ENCODE measurements around the gene PTGIS. TPM values are rescaled to one million over a fixed set of nuclear protein-coding genes. Genes with fewer than 3 reads are reported as not detected.

Gene PTGIS
- total and polyA plus RNA-seq, 5 experiments from 2014 or later: not detected

DNA sequence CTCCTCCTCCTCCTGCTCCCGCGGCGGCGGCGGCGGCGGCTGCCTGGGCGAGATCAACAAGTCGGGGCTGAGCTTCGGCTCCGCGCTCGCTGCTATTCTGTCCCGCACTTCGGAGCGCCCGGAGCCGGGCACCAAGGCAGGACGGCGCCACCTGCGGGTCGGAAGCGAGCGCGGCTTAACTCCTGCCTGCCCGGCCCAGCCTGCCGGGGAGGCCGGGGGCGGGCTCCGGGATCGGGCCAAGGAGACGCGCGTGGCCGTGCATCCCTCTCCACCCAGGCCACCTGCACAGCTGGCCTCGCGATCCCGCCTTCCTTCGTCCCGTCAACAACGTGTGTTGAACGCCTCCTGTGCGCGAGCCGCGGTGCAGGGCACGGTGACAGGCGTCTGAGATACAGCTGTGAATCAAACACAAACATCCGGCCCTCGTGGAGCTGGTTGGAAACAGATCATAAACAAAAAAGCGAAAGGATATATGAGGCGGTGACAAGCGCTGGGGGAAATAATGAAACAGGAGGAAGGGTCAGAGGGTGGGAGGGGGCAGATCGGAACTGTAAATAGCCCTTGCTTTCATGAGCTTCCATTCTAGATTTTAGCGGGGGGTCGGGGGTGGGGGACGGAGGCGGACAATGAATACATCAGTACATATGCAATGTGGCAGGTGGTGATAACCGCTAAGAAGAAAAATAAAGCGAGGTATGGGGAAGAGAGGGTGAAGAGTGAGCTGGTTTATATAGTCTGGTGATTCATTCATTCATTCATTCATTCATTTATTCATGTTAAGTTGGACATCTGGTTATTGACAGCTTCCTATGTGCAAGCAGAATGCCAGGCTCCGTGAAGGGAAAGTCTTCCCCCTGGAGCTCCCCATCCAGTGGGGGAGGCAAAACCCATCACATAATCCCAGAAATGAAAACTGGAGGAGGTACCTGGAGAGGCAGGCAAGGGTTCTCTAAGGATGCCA is 83.5 kb downstream of the PTGIS start:
- Mint-ChIP-seq H3K4me3 (peak overlapping the region; percentile 73 to 95 (median 86)), H3K36me3 (peaks cover 3 to 10% (median 5%) of the 10 kb centered on the region in 3 donors), H3K4me1 (peaks cover 2 to 9% (median 6%) of the 10 kb centered on the region in 4 donors), H3K27me3 (peaks cover 52 to 82% (median 64%) of the 10 kb centered on the region in 5 donors), H3K9me3 (peaks cover 0 to 15% (median 4%) of the 10 kb centered on the region in 9 donors), H3K27ac (peak overlapping the region in 3 of 10 donors; percentile 17 to 80 (median 33))
- POLR2A ChIA-PET: interaction anchor here (0.7 kb wide), 1 partner anchor 1442 kb away, joined by 4 read pairs; no protein-coding TSS in a partner anchor
- ATAC-seq (peak; percentile 78 to 80), DNase-seq (peak; percentile 13 to 66 (median 37))

- ATAC-seq (no peak), DNase-seq (no peak)
- Mint-ChIP-seq H3K4me1 (peaks cover 2 to 9% (median 6%) of the 10 kb centered on the region in 4 donors), H3K9me3 (peaks cover 0 to 11% (median 0%) of the 10 kb centered on the region in 9 donors), H3K27ac (no peak overlapping the region), H3K4me3 (peak overlapping the region in 3 of 10 donors; percentile 30 to 81 (median 74)), H3K27me3 (peaks cover 53 to 82% (median 63%) of the 10 kb centered on the region in 5 donors), H3K36me3 (peaks cover 3 to 5% (median 4%) of the 10 kb centered on the region in 3 donors)
- POLR2A ChIA-PET: no interaction called here
Measured at GRCh38 chr20:49483696-49484123, 84.2 kb downstream of the PTGIS start.

- Mint-ChIP-seq H3K9me3 (peaks cover 0 to 11% (median 0%) of the 10 kb centered on the region in 9 donors), H3K27me3 (peaks cover 49 to 79% (median 63%) of the 10 kb centered on the region in 5 donors), H3K4me1 (peaks cover 2 to 9% (median 6%) of the 10 kb centered on the region in 4 donors), H3K27ac (no peak overlapping the region), H3K36me3 (peaks cover 3 to 5% (median 4%) of the 10 kb centered on the region in 3 donors), H3K4me3 (peak overlapping the region in 7 of 10 donors; percentile 14 to 81 (median 45))
- DNase-seq: no peak
- no peak for ATAC-seq
- POLR2A ChIA-PET: no interaction called here
Measured at GRCh38 chr20:49483018-49483695, 84.8 kb downstream of the PTGIS start.

- no peak within 1 kb of the TSS for H3K27ac Mint-ChIP-seq
Measured at GRCh38 chr20:49482621-49483017, 85.3 kb downstream of the PTGIS start, which contains the start of gene KCNB1. Gene KCNB1, minus strand, starts transcription at chr20:49482668. Its CDS starts 188 bp downstream, at chr20:49482480.

DNA sequence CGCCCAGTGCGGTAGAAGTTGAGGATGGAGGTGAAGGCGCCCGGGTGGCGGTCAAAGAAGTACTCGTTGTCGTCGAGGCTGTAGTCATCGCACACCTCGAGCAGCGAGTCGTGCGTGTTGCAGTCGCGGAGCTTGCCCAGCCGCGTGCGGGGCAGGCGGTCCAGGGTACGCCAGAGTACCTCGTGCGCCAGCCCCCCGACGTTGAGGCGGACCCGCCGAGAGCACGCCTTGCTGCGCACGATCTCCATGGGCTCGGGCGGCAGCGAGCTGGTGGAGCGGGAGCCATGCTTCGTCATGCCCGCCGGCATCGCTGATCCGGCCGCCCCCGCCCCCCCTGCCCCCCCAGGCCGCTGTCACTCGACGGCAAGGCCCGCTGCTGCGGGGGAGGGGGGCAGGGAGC is 85.8 kb downstream of the PTGIS start:
- H3K36me3 Mint-ChIP-seq: peaks cover 3 to 5% (median 4%) of the 10 kb centered on the region in 3 donors
- DNase-seq (no peak), ATAC-seq (no peak)
- no peak overlapping the region for H3K27ac Mint-ChIP-seq
- POLR2A ChIA-PET: no interaction called here
- peaks cover 44 to 76% (median 58%) of the 10 kb centered on the region in 5 donors for H3K27me3 Mint-ChIP-seq
- H3K4me3 Mint-ChIP-seq: no peak overlapping the region
- peaks cover 2 to 9% (median 6%) of the 10 kb centered on the region in 4 donors for H3K4me1 Mint-ChIP-seq
- H3K9me3 Mint-ChIP-seq: peaks cover 0 to 11% (median 0%) of the 10 kb centered on the region in 9 donors

More at GRCh38 chr20:49482621-49483017, 85.3 kb downstream of the PTGIS start, which contains the start of gene KCNB1:
- DNase-seq (peak; percentile 17 to 65 (median 28)), ATAC-seq (peak; percentile 63 to 69)
- POLR2A ChIA-PET: no interaction called here
- Mint-ChIP-seq H3K36me3 (peaks cover 3 to 5% (median 4%) of the 10 kb centered on the region in 3 donors), H3K9me3 (peaks cover 0 to 11% (median 0%) of the 10 kb centered on the region in 9 donors), H3K4me1 (peaks cover 2 to 9% (median 6%) of the 10 kb centered on the region in 4 donors), H3K4me3 (peak within 1 kb of the TSS in 7 of 10 donors; percentile 14 to 81 (median 45)), H3K27me3 (peaks cover 48 to 77% (median 62%) of the 10 kb centered on the region in 5 donors)

DNA sequence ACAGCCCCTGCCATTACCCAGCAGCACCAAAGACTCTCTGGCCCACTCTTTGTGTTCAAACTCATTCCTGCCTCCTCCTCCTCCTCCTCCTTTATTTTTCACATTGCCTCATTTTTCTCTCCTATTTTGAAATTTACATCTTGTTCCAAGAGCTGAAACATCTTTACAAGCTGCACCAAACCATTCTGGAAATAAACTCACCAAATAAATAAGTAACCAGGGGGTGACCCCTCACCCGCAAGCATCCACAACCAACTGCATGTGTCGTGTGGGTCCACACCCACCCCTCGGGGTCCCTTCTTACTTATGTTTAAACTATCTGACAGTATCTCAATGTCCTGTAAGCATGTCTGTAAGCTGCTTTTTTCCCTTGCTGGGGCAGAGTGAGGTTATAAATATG is 86.8 kb downstream of the PTGIS start:
- Mint-ChIP-seq H3K4me3 (no peak overlapping the region), H3K4me1 (peaks cover 2 to 9% (median 6%) of the 10 kb centered on the region in 4 donors), H3K36me3 (peaks cover 3 to 5% (median 4%) of the 10 kb centered on the region in 3 donors), H3K9me3 (peaks cover 0 to 11% (median 0%) of the 10 kb centered on the region in 9 donors), H3K27me3 (peaks cover 35 to 70% (median 52%) of the 10 kb centered on the region in 5 donors), H3K27ac (no peak overlapping the region)
- ATAC-seq (no peak), DNase-seq (no peak)
- POLR2A ChIA-PET: no interaction called here

DNA sequence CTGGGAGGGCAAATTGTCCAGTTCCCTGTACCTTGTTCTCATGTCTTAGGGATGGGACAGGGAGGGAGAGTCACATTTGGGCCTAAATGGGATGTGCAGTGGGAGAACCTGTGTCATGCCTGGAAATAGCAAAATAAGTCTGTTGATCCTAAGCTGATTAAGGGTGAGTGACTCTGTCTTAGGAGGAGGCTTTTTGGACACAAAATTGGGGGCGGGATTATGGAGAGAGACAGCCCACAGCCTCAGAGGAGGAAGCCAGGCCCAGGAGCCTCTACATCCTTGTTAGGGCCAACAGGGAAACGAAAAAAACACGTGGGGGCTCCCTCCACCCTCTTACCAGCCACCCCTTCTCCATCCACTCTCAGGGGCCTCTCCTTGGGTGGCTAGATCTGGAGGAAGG is 87.7 kb downstream of the PTGIS start:
- Mint-ChIP-seq H3K9me3 (peaks cover 0 to 5% (median 0%) of the 10 kb centered on the region in 9 donors), H3K4me1 (peaks cover 2 to 9% (median 6%) of the 10 kb centered on the region in 4 donors), H3K36me3 (peaks cover 3 to 5% (median 3%) of the 10 kb centered on the region in 3 donors), H3K27ac (no peak overlapping the region), H3K4me3 (no peak overlapping the region), H3K27me3 (peaks cover 28 to 65% (median 48%) of the 10 kb centered on the region in 5 donors)
- POLR2A ChIA-PET: no interaction called here
- no peak for ATAC-seq
- no peak for DNase-seq

- H3K27me3 Mint-ChIP-seq: peaks cover 25 to 65% (median 51%) of the 10 kb centered on the region in 5 donors
- ATAC-seq (no peak), DNase-seq (no peak)
- H3K9me3 Mint-ChIP-seq: peaks cover 0 to 5% (median 0%) of the 10 kb centered on the region in 9 donors
- H3K4me1 Mint-ChIP-seq: peaks cover 2 to 8% (median 6%) of the 10 kb centered on the region in 4 donors
- H3K4me3 Mint-ChIP-seq: no peak overlapping the region
- H3K36me3 Mint-ChIP-seq: peaks cover 3 to 5% (median 3%) of the 10 kb centered on the region in 3 donors
- POLR2A ChIA-PET: no interaction called here
- H3K27ac Mint-ChIP-seq: no peak overlapping the region
Measured at GRCh38 chr20:49479785-49480184, 88.2 kb downstream of the PTGIS start.

GRCh38 chr20:49478754-49479689 is 88.9 kb downstream of the PTGIS start:
- H3K36me3 Mint-ChIP-seq: peaks cover 0 to 3% (median 0%) of the 10 kb centered on the region in 3 donors
- POLR2A ChIA-PET: no interaction called here
- peak overlapping the region in 1 of 10 donors; percentile 45 for H3K27ac Mint-ChIP-seq
- H3K9me3 Mint-ChIP-seq: peaks cover 0 to 4% (median 0%) of the 10 kb centered on the region in 9 donors
- peaks cover 0 to 2% (median under 1%) of the 10 kb centered on the region in 4 donors for H3K4me1 Mint-ChIP-seq
- no peak for ATAC-seq
- DNase-seq: no peak
- no peak overlapping the region for H3K4me3 Mint-ChIP-seq
- H3K27me3 Mint-ChIP-seq: peaks cover 19 to 63% (median 49%) of the 10 kb centered on the region in 5 donors

DNA sequence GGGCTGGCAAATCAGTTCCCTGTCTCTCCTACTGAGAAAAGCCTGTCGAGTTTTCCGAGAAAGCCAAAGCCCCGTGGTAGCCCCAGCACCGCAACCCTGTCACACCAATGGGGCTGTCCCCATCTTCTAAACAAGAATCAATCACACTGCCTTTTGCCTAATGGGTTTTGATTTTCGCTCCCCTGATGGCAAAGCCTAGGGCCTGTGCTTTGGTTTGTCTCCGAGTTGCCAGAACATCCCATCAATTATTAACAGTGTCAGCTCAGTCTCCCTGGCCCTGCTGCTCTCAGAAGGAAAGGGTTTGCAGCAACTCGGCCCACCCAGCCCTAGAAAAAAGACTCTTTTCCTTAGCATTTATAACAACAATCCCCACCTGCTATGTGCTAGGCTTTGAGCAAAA is 89.7 kb downstream of the PTGIS start:
- H3K36me3 Mint-ChIP-seq: peaks cover 0 to 3% (median 0%) of the 10 kb centered on the region in 3 donors
- no peak overlapping the region for H3K4me3 Mint-ChIP-seq
- ATAC-seq (no peak), DNase-seq (no peak)
- H3K4me1 Mint-ChIP-seq: peaks cover 0 to 2% (median 0%) of the 10 kb centered on the region in 4 donors
- peaks cover 0 to 4% (median 0%) of the 10 kb centered on the region in 9 donors for H3K9me3 Mint-ChIP-seq
- H3K27ac Mint-ChIP-seq: no peak overlapping the region
- H3K27me3 Mint-ChIP-seq: peaks cover 19 to 61% (median 49%) of the 10 kb centered on the region in 5 donors
- POLR2A ChIA-PET: no interaction called here

- POLR2A ChIA-PET: no interaction called here
Measured at GRCh38 chr20:49477200-49477599, 90.7 kb downstream of the PTGIS start.

More at GRCh38 chr20:49477200-49477599, 90.7 kb downstream of the PTGIS start:
- Mint-ChIP-seq H3K27me3 (peaks cover 19 to 69% (median 49%) of the 10 kb centered on the region in 5 donors), H3K4me1 (no peaks in the 10 kb centered on the region), H3K27ac (no peak overlapping the region), H3K4me3 (no peak overlapping the region), H3K36me3 (peaks cover 0 to 3% (median 0%) of the 10 kb centered on the region in 3 donors), H3K9me3 (peaks cover 0 to 4% (median 0%) of the 10 kb centered on the region in 9 donors)
- ATAC-seq: no peak
- no peak for DNase-seq
